Hematopoietic multipotent progenitor cell (in vitro differentiated cells): ENCODE data around the gene NID1. TPM values are rescaled to one million over a fixed set of nuclear protein-coding genes. Genes with fewer than 3 reads are reported as not detected.
"Not testable (repeated sequence)": the region's sequence is repeated elsewhere in the genome, so short reads cannot be mapped to it uniquely, and the experiment has no call there.

Experiments
- DNase-seq, 3 donors: peaks; one replicate each; pipeline ENCODE4 v3.0.0-alpha.2; 2011 to 2015; ENCODE audit warnings: low read depth in 2 of 3, low spot score in 2 of 3
- total RNA-seq: library from RNA; depleted of rRNA; stranded (reverse); fragments of >200 nt; gene quantifications from one replicate; pipeline ENCODE4 v1.2.3, GENCODE V29; 2012

The NID1 gene
- total RNA-seq, 1 donor: 0.27 TPM

DNA sequence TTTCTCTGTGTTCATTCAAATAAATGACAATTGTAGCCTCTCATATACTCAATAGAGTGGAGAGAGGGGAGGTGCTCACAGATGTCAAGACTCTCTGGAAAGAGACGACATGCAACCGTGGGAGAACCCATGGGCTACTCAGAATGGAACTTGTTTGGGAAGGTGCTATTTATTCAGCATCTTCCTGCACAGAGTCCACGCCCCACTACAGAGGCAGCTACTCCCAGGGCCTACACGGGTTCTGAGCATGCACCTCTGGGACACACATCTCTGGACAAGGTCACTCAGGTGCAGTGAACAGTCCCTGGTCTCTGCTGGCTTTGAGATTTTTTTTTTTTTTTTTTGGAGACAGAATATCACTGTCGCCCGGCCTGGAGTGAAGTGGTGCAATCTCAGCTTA is 64.1 kb downstream of the NID1 start:
- no peak for DNase-seq

GRCh38 chr1:235999259-235999925 is 65.5 kb downstream of the NID1 start:
- DNase-seq: peak; percentile 13 to 44 (median 31)

DNA sequence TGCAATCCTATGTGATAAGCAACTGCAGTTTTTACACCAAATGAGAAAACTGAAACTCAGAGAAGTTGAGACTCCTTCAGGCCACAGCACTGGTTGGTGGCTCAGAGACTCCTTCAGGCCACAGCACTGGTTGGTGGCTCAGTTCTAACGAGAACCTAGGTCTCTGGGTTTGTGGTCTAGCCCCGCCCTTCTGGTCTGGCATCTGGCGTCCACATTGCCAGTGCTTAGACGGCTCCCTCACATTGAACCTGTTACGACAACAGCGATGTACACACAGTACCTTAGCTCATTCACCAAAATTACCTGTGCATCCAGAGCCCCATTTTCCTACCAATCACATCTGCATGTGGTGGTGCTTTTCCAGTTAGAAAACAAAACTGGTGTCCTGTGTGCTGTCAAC is 66.1 kb downstream of the NID1 start:
- peak in 1 of 3 donors; percentile 21 for DNase-seq

GRCh38 chr1:235997931-235998330 is 67.0 kb downstream of the NID1 start:
- DNase-seq: no peak

DNA sequence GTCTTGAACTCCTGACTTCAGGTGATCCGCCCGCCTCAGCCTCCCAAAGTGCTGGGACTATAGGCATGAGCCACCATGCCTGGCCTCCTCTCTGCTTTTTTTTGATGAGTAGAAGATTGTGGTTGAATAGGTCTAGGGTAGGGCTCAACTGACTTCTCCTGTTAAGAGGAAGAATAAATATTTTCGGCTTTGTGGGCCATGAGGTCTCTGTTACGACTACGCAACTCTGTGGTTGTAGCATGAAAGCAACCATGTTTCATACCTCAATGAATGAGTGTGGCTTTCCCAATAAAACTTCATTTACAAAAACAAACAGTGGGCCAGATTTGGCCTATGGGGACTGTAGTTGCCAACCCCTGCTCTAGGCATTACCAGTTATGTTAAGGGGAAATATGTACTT is 67.8 kb downstream of the NID1 start:
- DNase-seq: no peak

GRCh38 chr1:235996048-235996785 is 68.7 kb downstream of the NID1 start:
- no peak for DNase-seq

DNA sequence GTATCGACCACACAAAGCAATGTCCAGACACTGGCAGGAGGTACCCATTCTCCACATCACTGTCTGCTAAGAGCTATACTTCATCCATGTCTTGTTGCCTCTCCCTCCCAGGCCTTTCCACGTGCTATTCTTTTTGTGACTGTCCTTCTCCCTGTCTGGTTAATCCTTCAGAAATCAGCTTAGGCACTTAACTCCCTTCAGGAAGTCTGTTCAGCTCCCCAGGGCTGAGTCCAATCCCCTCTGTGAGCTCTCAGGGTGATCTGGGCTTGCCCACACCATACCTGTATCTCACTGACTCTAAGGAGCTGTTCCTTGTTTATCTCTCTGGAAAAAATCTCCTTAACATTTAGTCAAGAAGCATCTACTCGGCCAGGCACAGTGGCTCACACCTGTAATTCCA is 69.4 kb downstream of the NID1 start:
- no peak for DNase-seq

- no peak for DNase-seq
Observed at GRCh38 chr1:235993652-235994051, 71.2 kb downstream of the NID1 start.

DNA sequence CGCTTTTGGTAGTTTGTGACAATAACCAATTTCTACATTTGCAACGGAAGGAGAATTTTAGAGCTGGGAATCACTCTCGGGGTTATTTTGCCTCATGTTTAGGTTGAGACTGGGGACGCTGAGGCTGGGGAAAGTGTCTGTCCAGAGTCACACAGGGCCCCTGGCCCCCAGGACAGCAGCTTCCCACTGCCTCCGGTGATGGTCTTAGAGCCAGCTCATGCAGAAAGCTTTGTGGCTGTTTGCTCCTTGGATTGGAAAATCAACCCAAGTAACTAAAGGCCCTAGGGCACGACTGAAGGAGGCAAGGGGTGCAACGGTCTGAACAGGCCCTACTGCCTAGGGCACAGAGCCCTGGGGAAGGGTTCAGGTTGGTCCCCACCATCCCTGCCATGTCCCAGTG is 72.0 kb downstream of the NID1 start:
- no peak for DNase-seq

DNA sequence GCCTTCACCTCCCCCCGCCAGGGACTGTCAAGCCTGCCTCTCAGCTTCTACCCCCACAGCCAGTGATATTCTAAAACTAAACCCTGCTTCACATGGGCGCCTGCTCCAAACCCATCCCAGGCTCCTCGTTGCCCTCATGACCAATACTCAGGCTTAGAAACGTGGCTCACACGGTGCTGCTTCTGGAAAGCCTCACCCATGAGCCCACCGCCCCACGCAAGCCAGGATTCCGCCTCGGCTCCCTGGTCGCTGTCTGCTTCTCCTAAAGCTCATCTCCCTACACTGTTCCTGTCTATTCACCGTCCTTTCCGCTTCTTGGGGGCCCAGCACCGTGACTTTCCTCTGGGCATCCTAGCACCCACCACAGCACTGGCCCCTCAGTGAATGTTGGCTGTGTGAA is 72.5 kb downstream of the NID1 start:
- no peak for DNase-seq

- no peak for DNase-seq
Observed at GRCh38 chr1:235990330-235990795, 74.5 kb downstream of the NID1 start.

DNA sequence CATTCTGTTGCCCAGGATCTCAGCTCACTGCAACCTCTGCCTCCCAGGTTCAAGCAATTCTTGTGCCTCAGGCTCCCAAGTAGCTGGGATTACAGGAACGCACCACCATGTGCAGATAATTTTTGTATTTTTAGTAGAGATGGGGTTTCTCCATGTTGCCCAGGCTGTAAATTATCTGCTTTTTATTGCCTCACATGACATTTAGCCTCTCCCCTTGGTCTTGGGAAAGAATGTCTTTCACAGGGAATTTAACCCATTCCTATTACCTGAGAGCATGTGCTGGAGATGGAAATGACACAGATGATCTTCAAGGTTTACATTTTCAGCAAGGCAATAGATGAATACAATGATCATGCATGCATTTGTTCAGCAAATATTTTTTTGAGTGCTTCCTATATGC is 75.8 kb downstream of the NID1 start:
- DNase-seq: no peak

DNA sequence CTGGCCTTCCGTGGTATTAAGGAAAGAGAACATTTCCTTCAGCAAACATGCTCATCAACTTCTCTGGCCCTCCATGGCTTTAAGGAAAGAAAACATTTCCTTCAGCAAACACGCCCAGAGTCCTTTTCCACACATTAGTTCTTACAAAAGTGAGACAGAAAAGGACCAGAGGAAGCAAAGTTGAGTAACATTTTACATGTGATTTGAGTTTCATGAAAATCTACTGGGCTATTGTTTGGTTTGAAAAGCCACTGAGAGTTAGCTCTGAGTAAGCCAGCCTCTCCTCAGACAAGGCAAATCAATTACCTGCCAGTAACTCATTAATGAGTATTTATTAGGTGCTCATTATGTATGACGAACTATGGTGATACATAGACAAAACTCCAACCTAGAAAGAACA is 78.0 kb downstream of the NID1 start:
- DNase-seq: no peak

DNA sequence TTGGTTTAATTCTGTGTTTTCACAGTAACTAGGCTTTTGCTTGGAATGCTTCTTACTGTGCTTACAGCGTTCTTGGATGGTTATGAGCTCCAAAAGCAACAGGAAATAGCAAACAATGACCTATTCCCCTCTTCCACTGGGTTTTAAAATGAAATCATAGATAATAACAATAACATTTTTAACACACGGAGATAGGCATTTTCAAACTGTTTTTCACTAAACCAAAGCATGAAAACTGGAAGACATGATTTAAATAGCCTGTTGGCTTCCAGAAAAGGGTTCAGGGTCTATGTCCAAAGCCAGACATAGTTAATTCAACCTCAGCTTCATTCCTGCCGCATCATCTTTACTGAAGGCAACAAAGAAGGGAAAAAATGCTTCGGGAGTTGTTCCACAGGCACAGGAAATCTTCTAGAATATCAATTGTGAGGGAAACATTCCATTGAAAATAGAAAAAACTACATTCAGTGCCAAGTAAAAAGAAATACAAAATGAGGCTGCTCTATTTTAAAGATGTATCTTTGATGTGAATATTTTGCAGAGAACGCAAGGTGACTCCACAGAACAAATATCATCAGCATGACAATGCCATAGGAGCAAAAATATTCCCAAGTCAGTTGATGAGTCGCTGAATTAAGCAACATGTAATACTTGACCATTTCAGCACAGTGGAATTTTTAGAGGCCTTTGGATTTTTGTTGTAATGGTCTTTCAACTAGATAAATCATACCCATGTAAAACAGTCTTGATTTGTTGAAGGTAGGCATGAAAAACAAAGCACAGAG is 80.7 kb downstream of the NID1 start:
- DNase-seq: no peak

GRCh38 chr1:235980976-235981375 is 83.9 kb downstream of the NID1 start:
- DNase-seq: peak in 1 of 3 donors; percentile 31

- no peak for DNase-seq
Observed at GRCh38 chr1:235979716-235980333, 85.1 kb downstream of the NID1 start.

- DNase-seq: no peak
Observed at GRCh38 chr1:235979176-235979575, 85.7 kb downstream of the NID1 start.

GRCh38 chr1:235976490-235976889 is 88.4 kb downstream of the NID1 start:
- no peak for DNase-seq

- DNase-seq: no peak
Observed at GRCh38 chr1:235974616-235975015, 90.3 kb downstream of the NID1 start.

GRCh38 chr1:235972691-235973090 is 92.2 kb downstream of the NID1 start:
- DNase-seq: not testable (repeated sequence)

- peak in 1 of 3 donors; percentile 14 for DNase-seq
Observed at GRCh38 chr1:235972311-235972689, 92.6 kb downstream of the NID1 start.
